HG03378 (cell line): ENCODE measurements around the gene STK11.

Experiments
- ATAC-seq: cut with Tn5 transposase; IDR thresholded peaks from one replicate; pipeline ENCODE4 v1.9.1; 2021; ENCODE audit warnings: mild to moderate bottlenecking, moderate library complexity; ENCODE audit not compliant: unreplicated experiment

The STK11 gene

DNA sequence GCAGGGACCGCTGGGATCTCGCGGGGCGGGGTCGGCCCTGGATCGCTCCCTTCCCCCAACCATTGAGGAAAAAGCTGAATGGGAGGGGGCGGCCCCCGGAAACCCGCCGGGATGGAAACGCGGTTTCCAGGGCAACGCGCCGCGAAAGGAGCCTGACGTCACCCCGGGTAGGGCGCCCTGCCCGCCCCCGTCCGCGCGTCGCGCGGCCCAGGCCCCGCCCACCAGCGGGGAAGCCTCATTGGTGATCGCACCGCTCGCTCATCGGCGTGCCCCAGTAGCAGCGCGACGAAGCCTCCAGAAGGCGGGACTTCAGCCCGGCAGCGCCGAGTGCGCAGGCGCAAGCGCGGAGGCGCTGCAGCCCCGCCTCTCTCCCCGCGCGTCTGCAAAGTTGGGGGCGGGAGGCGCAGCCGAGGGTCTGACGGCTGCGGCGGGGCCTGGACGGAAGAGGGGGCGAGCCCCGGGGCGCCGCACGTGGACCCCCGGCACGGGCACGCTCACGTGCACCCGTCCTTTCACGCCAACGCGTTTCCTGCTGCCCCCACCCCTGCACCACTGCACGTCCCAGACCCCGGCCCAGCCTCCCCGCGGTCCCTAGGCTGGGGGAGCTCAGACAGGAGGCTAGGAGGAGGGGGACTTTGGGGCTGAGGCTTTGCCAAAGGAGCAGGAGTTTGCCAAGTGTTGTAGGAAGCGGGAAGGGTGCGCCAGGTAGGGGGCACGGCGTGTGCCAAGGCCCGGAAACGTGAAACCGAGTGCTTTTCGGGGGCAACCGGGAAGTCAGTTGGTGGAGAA, 55.4 kb downstream of the STK11 start:
- no peak for ATAC-seq

DNA sequence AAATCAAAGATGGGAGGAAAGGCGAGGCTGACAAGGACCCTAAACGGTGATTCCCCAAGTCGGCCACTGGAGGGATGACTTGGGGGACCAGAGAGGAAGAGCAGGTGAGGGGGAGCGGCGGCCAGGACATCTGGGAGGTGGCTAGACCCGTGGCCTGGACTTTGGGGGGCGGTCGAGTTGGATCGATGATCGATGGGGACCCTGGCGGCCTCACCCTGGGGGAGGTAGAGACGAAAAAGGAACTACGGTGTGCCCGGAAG, 55.9 kb downstream of the STK11 start:
- no peak for ATAC-seq

DNA sequence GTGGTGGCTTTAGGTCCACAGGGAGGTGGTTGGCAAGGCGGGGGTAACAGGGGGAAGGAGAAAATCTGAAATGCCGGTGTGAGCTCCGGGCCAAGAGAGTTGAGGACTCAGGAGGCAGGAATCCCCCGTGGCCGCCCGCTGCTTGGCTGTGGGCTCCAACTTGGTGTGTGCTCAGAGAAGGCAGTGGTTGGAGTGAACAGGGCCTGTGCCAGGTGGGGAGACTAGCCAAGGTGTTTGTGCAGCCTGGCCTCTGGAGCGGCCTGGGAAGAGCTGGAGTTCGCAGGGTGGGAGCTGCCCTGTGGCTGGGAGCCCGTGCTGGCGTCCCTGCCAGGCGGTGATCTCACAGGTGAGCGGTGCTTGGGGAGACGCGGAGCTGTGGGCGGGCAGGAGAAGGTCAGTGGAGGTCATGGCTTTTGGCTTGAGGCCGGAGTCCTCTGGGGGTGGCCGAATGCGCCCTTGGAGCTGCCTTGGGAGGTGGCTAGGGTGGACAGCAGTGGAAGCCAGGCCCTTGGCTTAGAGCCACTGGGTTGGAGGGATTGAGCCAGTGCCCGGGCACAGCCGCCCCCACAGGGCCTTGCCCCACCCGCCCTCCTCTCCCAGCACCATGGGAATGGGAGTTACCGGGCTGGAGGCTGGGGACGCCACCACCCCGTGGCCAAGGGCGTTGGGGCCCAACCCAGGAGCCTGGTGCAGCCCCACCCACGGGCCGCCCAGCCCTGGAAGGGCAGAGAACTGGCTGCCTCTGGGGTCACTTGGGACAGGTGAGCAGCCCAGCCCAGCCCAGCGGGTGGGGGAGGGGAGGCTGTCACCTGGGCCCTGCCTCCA, 56.4 kb downstream of the STK11 start:
- ATAC-seq: no peak

DNA sequence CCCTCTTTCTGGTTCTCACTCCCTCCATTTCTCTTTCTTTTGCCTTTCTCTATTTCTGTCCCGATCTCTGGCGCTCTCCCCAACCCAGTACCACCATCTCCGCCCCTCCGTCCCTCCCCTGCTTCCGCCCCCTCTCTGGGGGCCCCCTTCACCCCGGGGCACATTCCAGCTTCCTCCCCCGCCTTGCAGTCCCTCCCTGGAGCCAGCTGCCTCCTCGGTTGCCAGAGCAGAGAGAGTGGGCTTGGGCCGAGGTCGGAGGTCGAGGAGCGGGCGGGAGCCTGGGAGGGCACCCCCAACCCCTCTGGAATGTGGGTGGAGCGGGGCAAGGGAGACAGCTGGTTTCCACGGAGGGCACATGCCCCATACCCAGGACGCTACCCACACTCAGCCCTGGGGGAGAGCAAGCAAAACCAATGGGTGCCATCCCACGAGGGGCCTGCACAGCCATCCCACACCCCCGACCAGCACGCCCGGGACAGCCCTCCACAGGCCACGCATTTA, 57.1 kb downstream of the STK11 start:
- ATAC-seq: no peak

DNA sequence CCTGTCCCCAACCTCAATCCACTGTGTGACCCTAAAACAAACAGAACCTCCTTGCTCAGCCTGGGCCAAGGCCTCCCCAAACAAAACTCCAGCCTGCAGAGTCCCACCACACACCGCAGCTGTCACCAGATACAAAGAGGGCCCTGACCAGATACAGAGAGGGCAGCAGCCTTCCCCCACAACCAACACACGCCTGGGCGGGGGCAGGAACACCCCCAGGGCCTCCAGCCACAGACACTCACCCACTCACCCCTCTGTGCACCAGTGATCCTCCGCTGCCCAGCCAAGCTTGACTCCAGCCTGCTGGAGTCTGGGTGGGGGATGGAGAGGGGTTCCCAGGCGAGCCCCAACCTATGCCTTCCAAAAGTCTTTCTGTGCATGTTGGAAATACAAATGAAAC, 57.6 kb downstream of the STK11 start:
- ATAC-seq: no peak

DNA sequence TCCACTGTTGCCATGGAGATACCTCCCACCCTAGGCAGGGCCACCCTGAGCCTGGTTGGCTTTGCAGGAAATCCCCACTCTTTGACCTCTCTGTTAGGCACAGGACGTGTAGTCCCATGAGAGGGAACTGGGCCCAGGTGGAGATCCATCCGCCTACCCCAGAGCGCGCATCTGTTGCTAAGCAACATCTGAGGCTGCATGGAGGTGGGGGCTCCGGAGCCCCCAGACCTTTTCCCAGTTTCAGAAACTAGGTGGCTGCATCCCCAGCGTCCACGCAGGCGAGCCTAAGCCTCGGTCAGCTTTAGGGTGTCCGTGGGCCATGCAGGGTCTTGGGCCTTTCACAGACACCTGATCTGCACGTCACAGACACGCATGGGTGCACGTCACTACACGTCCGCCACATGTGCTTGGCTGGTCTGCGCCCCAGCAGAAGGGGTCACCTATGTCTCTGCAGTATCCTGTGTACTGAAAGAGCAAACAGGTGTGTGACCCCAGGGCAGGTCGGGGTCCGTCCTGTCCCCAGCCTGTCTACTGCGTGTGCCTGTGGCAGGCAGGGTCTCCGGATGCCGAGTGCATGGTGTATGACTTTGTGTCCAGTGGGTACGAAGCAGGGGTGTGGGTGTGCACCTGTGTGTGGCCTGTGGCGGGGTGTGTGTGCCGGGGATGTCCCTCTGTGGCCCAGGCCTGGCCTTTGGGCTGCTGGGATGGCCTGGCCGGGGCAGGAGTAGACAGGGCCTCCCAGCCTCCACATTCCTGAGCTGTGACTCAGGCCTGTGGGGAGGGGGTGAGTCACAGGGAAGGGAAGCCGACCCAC, 59.4 kb downstream of the STK11 start:
- ATAC-seq: no peak

DNA sequence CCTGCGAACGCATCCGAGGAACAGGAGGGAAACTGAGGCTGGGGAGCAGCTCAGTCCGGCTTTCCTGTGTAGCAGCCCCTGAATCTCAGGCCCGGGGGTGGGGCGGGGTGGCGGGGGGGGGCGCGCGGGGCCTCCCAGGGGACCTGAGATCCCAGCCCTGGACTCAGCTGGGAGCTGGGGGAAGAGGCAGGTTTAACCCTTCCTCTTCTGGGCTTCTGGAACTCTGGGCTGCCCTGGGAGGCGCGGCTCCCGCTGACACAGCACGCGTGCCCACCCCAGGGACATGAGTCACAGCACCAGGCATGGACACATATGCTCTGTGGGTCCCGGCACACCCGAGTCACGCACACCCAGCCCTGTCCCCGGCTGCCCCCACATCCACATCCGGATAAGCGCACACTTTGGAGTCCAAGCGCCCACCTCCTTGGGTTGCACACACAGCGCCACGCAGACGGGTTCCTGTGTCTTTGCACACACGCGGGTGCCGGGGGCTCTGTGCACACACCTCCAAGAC, 60.1 kb downstream of the STK11 start:
- no peak for ATAC-seq

DNA sequence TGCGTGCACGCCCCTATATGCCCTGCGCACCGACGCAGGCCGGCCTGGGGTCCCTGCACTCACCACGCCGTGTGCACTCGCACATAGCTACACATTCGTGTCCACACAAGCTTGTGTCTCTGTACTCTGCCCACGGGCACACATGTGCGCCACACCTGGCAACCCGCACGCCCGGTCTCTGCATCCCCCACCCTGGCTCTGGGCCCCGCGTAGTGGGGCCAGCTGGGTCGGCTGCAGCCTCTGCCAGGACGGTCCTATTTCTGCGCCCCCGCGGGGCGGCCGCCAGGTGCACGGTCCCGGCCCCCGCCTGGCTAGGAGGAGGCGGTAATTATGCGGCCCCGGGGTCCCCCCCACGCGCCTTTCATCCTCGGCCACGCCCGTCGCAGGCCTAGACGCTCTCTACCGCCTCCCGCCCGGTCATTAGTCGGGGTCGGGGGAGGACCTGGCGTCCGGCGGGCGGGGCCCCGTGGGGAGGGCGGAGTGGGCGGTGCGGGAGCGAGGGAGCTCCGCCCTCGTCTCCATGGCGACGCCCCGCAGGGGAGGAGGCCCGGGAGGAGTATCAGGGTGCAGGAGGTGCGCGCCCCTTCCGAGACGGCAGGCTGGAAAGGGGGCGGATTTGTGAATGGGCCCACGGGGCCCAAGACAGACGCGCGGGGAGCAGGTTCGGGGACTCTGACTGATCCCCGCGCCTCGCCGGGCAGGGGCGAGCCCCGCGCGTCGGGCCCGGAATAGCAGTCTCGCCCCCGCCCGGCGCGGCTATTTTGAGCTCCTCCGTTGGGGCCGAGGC, 60.7 kb downstream of the STK11 start:
- no peak for ATAC-seq

DNA sequence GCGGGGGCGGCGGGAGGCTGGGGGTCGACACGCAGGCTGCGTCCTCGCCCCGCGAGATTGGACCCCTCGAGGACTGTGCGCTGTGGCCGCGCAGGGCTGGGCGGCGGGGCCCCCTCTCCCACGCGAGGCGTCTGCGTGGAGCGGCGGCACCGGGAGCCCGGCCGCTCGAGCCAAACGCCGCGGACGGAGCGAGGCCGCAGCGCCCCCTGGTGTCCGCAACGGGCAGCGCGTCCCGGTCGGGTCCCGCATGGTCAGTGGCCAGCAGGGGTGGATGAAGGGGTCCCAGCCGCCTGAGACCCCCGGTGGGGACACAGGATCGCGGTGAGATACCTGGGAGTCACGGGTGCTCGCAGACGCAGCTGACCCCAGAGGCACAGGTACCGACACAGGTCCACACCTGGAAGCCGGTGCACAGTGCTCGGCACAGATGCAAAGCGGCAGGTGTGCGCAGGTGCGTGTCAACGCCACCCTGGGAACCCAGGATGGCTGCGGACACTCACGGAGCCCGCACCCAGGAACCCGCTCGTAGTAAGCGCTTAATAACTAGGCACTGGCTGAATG, 61.4 kb downstream of the STK11 start:
- ATAC-seq: no peak

DNA sequence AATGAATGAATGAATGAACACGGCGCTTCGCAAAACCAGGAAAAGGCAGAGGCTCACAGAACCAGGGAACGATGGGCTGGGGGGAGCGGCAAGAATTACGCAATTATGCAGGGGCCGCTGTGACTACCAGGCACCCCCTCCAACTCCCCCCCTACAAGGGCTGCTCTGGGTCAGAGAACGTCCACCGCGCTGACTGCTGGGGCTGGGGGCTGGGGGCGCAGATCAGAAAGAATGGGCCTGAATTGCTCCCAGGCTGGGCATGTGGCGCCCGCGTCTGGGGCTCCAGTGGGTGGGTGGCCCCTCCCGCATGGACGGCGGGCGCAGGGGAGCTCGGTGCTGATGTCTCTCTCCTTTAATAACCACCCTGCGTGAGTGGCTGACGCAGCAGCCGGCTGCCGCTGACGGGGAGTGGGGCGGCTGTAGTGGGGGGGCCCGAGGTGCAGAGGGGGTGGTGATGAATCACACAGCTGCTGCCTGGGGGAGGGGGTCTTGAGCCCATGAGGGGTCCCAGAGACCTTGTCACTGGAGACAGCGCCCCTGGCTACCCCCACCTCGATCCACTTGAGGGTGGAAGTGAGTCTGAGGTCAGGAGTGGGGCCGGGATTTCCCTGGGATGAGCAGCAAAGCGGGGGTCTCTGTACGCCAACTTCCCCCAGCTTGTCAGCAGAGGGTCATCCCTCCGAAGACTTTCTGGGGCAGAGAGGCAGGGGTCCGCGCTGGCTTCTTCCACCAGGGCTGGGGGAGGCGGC, 62.1 kb downstream of the STK11 start:
- no peak for ATAC-seq

DNA sequence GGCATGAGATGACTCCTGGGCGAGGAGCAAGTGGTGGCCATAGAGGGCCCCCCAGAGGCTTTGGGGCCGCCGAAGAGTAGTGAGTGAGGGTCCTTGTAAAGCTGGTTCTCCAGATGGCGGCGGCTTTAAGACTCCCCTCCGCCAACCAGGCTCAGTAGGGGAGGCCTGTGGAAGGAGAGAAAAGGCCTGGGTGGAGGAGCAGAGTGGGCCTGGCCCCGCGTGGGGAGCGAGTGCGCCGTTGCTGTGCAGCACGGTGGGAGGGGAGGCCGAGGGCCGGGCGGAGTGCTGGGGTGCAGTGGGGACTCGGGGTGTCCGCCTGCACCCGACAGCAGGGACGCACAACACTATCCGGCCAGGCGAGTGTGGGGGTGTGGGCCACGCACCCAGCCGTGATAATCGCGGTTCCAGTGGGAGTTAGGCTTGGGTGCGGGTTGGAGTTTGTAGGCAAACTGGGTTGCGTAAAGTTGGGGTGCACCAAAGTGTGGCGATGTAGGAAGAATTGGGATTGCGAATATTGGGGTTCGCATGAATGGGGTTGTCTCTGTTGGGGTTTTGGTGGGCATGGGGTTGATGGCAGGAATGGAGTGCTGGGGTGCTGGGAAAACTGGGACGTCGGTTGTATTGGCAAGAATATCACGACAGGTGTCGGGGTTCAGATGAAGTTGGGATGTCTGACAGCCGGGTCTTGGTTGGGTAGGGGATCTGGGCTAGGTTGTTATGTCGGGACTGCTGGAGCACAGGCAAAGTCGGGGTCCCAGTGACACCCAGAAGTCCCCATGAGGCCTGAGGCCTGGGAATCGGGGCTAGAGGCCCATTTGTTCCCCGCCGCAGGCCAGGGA, 62.9 kb downstream of the STK11 start:
- no peak for ATAC-seq

DNA sequence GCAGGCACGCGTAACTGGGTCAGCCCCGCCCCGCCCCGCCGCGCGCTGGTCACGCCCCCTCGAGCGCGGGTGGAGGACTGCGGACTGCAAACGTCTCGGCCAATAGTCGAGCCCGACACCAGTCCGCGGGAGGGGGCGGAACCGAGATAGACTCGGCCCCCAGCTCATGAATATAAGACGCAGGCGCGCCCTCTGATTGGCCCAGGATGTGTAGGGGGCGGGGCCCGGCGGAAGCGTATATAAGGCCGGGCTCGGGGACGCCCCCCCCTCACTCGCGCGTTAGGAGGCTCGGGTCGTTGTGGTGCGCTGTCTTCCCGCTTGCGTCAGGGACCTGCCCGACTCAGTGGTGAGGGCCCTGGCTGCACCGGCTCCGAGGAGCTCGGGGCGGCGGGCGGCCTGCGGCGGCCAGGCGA, 63.5 kb downstream of the STK11 start, which contains the start of gene CIRBP:
Gene CIRBP, plus strand, starts transcription at position 268 of the 413 bp plus-strand sequence. CDS start 1,602 bp downstream, outside the sequence.
- ATAC-seq: peak; percentile 47

DNA sequence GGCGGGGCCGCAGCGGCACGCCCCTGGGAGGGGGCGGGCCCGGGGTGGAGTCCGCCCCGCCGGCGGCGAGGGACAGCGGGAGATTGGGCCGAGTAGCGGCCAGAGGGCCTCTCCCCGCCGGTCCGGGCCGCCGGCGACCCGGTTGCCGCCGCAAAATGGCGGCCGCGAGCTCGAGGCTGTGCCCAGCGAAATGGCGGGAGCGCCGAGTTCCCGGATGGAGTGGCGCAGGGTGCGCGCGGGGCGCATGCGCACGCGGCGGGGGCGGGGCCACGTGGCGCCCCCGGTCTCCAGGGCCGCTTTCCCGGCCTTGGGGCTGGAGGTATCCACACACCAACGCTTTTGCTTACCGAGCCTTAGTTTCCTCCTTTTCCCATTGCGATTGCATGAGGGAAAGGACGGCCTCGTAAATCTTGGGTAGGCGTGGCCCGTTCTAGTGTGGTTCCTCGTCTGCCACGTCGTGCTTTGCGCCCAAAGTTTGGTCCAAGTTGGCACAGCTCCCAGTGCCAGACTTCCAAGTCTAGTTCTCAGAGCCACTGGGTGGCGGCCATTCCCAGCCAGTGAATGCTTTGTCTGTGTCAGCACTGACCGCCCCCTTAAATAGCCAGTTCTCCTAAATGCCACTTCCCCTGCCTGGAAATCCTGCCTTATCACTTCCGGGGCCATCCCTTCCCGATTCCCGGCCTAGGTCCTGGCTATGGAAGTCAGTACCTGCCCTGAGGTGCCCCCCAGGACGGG, 64.1 kb downstream of the STK11 start:
- ATAC-seq: peak; percentile 5

DNA sequence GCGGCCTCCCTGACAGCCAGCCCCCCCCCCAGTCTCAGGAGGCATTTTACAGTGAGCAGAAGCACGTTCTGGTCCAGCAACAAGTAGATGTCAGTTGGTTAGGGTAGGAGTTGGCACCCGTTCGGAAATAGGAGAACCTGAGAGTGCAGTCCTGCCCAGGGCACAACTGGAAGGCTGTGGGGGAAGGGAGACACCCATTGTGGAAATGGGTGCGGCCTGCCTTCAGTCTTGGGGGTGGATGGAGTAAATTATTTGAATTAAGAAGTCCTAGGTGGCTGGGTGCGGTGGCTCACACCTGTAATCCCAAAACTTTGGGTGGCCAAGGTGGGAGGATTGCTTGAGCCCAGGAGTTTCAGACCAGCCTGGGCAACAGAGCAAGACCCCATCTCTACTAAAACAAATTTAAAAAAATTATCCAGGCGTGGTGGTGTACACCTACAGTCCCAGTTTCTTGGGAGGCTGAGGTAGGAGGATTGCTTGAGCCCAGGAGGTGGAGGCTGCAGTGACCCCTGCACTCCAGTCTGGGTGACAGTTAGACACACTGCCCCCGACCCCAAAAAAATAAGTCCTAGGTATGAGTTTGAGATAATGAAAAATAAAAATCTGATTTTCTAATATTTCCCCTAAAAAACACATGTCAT, 64.8 kb downstream of the STK11 start:
- no peak for ATAC-seq

DNA sequence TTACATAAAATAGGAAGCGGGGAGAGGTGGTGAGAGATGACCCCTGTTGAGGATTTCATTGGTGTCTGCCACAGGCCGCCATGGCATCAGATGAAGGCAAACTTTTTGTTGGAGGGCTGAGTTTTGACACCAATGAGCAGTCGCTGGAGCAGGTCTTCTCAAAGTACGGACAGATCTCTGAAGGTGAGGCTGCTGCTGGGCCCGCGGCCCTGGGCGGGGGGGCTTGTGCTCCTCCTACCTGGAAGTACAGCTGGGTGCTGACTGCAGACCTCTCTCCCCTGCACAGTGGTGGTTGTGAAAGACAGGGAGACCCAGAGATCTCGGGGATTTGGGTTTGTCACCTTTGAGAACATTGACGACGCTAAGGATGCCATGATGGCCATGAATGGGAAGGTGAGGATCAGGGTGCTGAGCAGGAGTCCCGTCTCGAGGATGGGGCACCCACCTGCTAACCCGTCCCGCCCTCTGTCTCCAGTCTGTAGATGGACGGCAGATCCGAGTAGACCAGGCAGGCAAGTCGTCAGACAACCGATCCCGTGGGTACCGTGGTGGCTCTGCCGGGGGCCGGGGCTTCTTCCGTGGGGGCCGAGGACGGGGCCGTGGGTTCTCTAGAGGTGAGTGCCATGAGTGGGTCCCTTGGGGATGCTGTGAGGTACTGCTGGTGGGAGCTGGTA, 65.4 kb downstream of the STK11 start:
- no peak for ATAC-seq

DNA sequence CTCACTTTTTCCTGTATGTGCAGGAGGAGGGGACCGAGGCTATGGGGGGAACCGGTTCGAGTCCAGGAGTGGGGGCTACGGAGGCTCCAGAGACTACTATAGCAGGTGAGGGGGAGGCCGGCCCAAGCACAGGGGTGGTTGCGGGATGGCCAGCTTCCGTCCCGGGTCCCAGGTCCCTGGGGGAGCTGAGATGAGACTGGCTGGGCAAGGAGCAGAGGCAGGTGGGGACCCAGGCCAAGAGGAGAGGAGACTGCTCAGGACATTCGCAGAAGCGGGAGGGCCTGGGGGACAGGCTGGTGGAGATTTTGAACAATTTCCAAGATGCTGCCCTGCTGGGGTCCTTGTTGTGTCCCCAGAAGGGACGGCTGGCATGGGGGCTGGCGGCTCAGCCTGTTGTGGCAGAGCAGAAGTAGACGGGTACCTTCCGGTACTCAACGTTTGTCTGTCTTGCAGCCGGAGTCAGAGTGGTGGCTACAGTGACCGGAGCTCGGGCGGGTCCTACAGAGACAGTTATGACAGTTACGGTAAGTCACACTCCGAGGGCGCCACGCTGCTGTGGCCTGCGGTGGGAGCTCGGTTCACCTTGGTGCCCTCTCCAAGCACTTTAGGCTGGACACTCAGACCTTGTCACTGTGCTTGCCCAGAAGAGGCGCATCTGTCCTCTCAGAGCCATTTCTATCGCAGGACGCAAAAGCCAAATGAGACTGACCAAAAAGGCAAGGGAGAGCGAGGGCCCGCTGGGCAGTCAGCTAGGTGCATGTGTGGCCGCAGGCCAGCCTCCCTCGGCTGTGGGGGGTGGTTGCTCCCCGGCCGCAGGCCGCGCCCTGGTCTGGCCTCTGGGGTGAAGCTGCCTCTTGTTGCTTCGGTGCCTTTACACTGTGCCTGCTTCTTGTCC, 66.2 kb downstream of the STK11 start:
- no peak for ATAC-seq
